Left ventricle myocardium inferior (tissue), 1 donor: ENCODE data around the gene JAML. TPM values are rescaled to one million over a fixed set of nuclear protein-coding genes. Genes with fewer than 3 reads are reported as not detected.

ENCODE experiments used
- DNase-seq: peaks from one replicate; pipeline ENCODE4 v3.0.0-alpha.2; 2020
- H3K27ac ChIP-seq: fragments of 200-600 bp; replicated peaks from 2 replicates; pipeline ENCODE4 v1.8.0; 2021
- H3K27me3 ChIP-seq: fragments of 200-600 bp; 2 replicates; pipeline ENCODE4 v1.8.0; 2021; ENCODE audit warnings: low read depth
- H3K36me3 ChIP-seq: fragments of 200-600 bp; 2 replicates; pipeline ENCODE4 v1.8.0; 2021
- H3K4me1 ChIP-seq: fragments of 200-600 bp; 2 replicates; pipeline ENCODE4 v1.8.0; 2021
- H3K4me3 ChIP-seq: fragments of 200-600 bp; 2 replicates; pipeline ENCODE4 v1.8.0; 2021; ENCODE audit warnings: mild to moderate bottlenecking, moderate library complexity
- H3K9me3 ChIP-seq: fragments of 200-600 bp; replicated peaks from 2 replicates; pipeline ENCODE4 v1.8.0; 2021
- CTCF ChIP-seq: fragments of 200-600 bp; IDR thresholded peaks from 2 replicates; pipeline ENCODE4 v1.8.0; 2021; ENCODE audit warnings: antibody characterized with exemption, mild to moderate bottlenecking, borderline replicate concordance
- intact Hi-C: fragments of 100-400 bp; cut with micrococcal nuclease; formaldehyde crosslinking; loops from one replicate; pipeline ENCODE4 v1.11.0; 2022
- total RNA-seq: library from RNA; stranded (reverse); fragmentation: NEBNext Ultra II Directional; extraction: Animal tissue kit (Norgen Biotek cat#: 25700); gene quantifications from one replicate; pipeline ENCODE4 v1.2.1, GENCODE V29; 2021
- donor health status: DM: no; HTN: yes; CAD: no; lungs with severe emphysema.

Gene JAML
- total RNA-seq, 1 donor from 2014 or later: 2.9 TPM

- no peak overlapping the region for H3K27ac ChIP-seq
- no peaks in the 10 kb centered on the region for H3K36me3 ChIP-seq
- peaks cover 17% of the 10 kb centered on the region for H3K4me1 ChIP-seq
- intact Hi-C loops: no loop called here
- H3K9me3 ChIP-seq: no peaks in the 10 kb centered on the region
- no peaks in the 10 kb centered on the region for H3K27me3 ChIP-seq
- no peak for DNase-seq
- no peak overlapping the region for H3K4me3 ChIP-seq
- no peak for TF ChIP-seq CTCF
Measured at GRCh38 chr11:118232659-118233058, 7.8 kb upstream of the JAML start.

- no peaks in the 10 kb centered on the region for H3K9me3 ChIP-seq
- H3K36me3 ChIP-seq: no peaks in the 10 kb centered on the region
- no peak for TF ChIP-seq CTCF
- H3K4me1 ChIP-seq: peaks cover 15% of the 10 kb centered on the region
- no peak overlapping the region for H3K4me3 ChIP-seq
- intact Hi-C loops: no loop called here
- no peak for DNase-seq
- no peaks in the 10 kb centered on the region for H3K27me3 ChIP-seq
- no peak overlapping the region for H3K27ac ChIP-seq
Measured at GRCh38 chr11:118231461-118231860, 6.7 kb upstream of the JAML start.

GRCh38 chr11:118230088-118230487 is 5.3 kb upstream of the JAML start:
- Histone ChIP-seq H3K4me3 (no peak overlapping the region), H3K9me3 (no peaks in the 10 kb centered on the region), H3K27ac (peak overlapping the region; percentile 17), H3K36me3 (no peaks in the 10 kb centered on the region), H3K4me1 (peaks cover 2% of the 10 kb centered on the region), H3K27me3 (no peaks in the 10 kb centered on the region)
- intact Hi-C loops: no loop called here
- no peak for DNase-seq
- TF ChIP-seq CTCF: no peak

- Histone ChIP-seq H3K4me1 (no peaks in the 10 kb centered on the region), H3K27me3 (no peaks in the 10 kb centered on the region), H3K27ac (peak overlapping the region; percentile 34), H3K4me3 (no peak overlapping the region), H3K9me3 (no peaks in the 10 kb centered on the region), H3K36me3 (no peaks in the 10 kb centered on the region)
- intact Hi-C loops: no loop called here
- no peak for TF ChIP-seq CTCF
- no peak for DNase-seq
Measured at GRCh38 chr11:118229274-118229847, 4.5 kb upstream of the JAML start.

GRCh38 chr11:118227865-118228785 is 3.3 kb upstream of the JAML start:
- Histone ChIP-seq H3K4me3 (no peak overlapping the region), H3K27ac (no peak overlapping the region), H3K27me3 (peaks cover under 1% of the 10 kb centered on the region), H3K4me1 (no peaks in the 10 kb centered on the region), H3K9me3 (no peaks in the 10 kb centered on the region), H3K36me3 (no peaks in the 10 kb centered on the region)
- intact Hi-C loops: no loop called here
- DNase-seq: no peak
- no peak for TF ChIP-seq CTCF
